Measurements from ENCODE around the gene SPRY4. TPM values are rescaled to one million over a fixed set of nuclear protein-coding genes. Genes with fewer than 3 reads are reported as not detected.

Gene SPRY4
- polyA plus RNA-seq, 2 of the 4 experiments (the other 2 are of a cell fraction): 3.4 to 5.7 TPM

- TF ChIP-seq NFE2L2 (conservative IDR thresholded peaks at IDR 0.05; ENCODE audit: low read length): no peak
- no peak for TF ChIP-seq JUN (IDR thresholded peaks at IDR 0.05)
- no peak for TF ChIP-seq MAZ (IDR thresholded peaks at IDR 0.05; ENCODE audit: borderline replicate concordance, low read depth, low read length)
- no peak for TF ChIP-seq MAFK (IDR thresholded peaks at IDR 0.05; ENCODE audit: partially characterized antibody)
These were observed 17.5 kb downstream of the SPRY4 start (continued) for GRCh38 chr5:142307146-142307890.

- Histone ChIP-seq H3K27ac (no peak overlapping the region), H3K4me1 (no peaks in the 10 kb centered on the region), H3K4me2 (no peak overlapping the region), H3K9me3 (no peaks in the 10 kb centered on the region), H3K4me3 (no peak overlapping the region)
- FAIRE-seq (no peak), DNase-seq (ENCODE audit: low read depth in 1 of 2, low spot score in 1 of 2) (no peak), ATAC-seq (no peak)
- TF ChIP-seq CTCF (IDR thresholded peaks at IDR 0.05): no peak
- no peak for TF ChIP-seq NPAS2 (CRISPR knock-in tag; IDR thresholded peaks at IDR 0.05; ENCODE audit: borderline replicate concordance)
- TF ChIP-seq ZSCAN20 (CRISPR knock-in tag; IDR thresholded peaks at IDR 0.05): no peak
- no peak for TF ChIP-seq E2F6 (IDR thresholded peaks at IDR 0.05; ENCODE audit: borderline replicate concordance, low read depth)
- TF ChIP-seq HOXB13 (CRISPR knock-in tag; IDR thresholded peaks at IDR 0.05; ENCODE audit: low read depth): no peak
- no peak for TF ChIP-seq ZC3H11A (IDR thresholded peaks at IDR 0.05)
- 88% methylated on average over 6 of the region's 6 CpGs for WGBS (ENCODE audit: missing lambda C conversion rate)
- POLR2A ChIA-PET: no interaction called here
- CTCF ChIA-PET: interaction anchor here (0.6 to 1.1 kb wide), 2 partner anchors 492 to 641 kb away, joined by 3 to 4 read pairs; no protein-coding TSS in a partner anchor
These were observed 18.7 kb downstream of the SPRY4 start for GRCh38 chr5:142306077-142306502.

GRCh38 chr5:142305211-142305610 is 19.6 kb downstream of the SPRY4 start:
- Histone ChIP-seq H3K9me3 (no peaks in the 10 kb centered on the region), H3K4me1 (no peaks in the 10 kb centered on the region), H3K4me2 (no peak overlapping the region), H3K4me3 (no peak overlapping the region), H3K27ac (no peak overlapping the region)
- no peak for TF ChIP-seq MYC (IDR thresholded peaks at IDR 0.05; ENCODE audit: borderline replicate concordance, low read length)
- TF ChIP-seq CHD4 (IDR thresholded peaks at IDR 0.05; ENCODE audit: borderline replicate concordance): no peak
- no peak for TF ChIP-seq EP300 (IDR thresholded peaks at IDR 0.05)
- no peak for TF ChIP-seq REST (IDR thresholded peaks at IDR 0.05)
- TF ChIP-seq ZSCAN20 (CRISPR knock-in tag; IDR thresholded peaks at IDR 0.05): no peak
- no peak for TF ChIP-seq NR3C1 (IDR thresholded peaks at IDR 0.05)
- TF ChIP-seq PBX3 (IDR thresholded peaks at IDR 0.05): no peak
- TF ChIP-seq RAD21 (conservative IDR thresholded peaks at IDR 0.05 in 1 of 2, IDR thresholded peaks at IDR 0.05 in 1 of 2): no peak
- TF ChIP-seq FOXS1 (CRISPR knock-in tag; IDR thresholded peaks at IDR 0.05): no peak
- ChIA-PET POLR2A (no interaction called here), CTCF (interaction anchor here (1.0 to 1.2 kb wide), 2 partner anchors 26 to 244 kb away, joined by 3 read pairs; no protein-coding TSS in a partner anchor)
- no peak for DNase-seq (ENCODE audit: low read depth in 1 of 2, low spot score in 1 of 2)
- 90% methylated on average over 3 of the region's 3 CpGs for WGBS (ENCODE audit: missing lambda C conversion rate)
- no peak for ATAC-seq
- FAIRE-seq: no peak

All from A549 (cell line).